ENCODE data around the gene CWC22.

DNA sequence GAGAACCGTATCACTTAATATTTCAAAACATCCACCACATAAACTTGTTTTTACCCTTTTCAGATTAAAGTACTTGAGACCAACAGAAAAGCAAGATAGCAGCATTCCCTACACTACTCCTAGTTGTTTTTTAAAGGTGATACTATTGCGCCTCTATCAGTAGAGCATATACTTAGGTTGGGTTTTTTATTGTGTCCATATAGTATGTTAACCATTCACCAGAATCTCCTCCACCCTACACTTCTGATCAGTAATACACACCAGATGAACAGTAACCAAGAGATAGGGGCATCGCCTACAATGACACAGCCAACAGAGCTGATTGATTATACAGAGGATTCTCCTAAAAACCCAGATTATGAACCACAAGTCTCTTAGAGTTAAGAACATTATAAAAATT lies 75.6 kb downstream of the CWC22 start:
- TF ChIP-seq, protein P1, sequence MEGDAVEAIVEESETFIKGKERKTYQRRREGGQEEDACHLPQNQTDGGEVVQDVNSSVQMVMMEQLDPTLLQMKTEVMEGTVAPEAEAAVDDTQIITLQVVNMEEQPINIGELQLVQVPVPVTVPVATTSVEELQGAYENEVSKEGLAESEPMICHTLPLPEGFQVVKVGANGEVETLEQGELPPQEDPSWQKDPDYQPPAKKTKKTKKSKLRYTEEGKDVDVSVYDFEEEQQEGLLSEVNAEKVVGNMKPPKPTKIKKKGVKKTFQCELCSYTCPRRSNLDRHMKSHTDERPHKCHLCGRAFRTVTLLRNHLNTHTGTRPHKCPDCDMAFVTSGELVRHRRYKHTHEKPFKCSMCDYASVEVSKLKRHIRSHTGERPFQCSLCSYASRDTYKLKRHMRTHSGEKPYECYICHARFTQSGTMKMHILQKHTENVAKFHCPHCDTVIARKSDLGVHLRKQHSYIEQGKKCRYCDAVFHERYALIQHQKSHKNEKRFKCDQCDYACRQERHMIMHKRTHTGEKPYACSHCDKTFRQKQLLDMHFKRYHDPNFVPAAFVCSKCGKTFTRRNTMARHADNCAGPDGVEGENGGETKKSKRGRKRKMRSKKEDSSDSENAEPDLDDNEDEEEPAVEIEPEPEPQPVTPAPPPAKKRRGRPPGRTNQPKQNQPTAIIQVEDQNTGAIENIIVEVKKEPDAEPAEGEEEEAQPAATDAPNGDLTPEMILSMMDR (IDR thresholded peaks at IDR 0.05; ENCODE audit: insufficient read depth, low read length, poor library complexity, severe bottlenecking), result no peak
- TF ChIP-seq EZH2phosphoT487 (conservative IDR thresholded peaks at IDR 0.05; ENCODE audit: low read length), result no peak
